ENCODE data around the gene CATSPER4.

Gene CATSPER4

GRCh38 chr1:26168410-26169197 is 21.8 kb upstream of the CATSPER4 start, which contains the start of gene C1orf232:
Gene C1orf232, minus strand, starts transcription at chr1:26168963. Its CDS starts 464 bp downstream, at chr1:26168499.
- Histone ChIP-seq H3K4me3 (peak within 1 kb of the TSS; percentile 80), H3K27ac (peak within 1 kb of the TSS; percentile 64 to 79), H3K9me3 (no peaks in the 10 kb centered on the region), H3K27me3 (no peaks in the 10 kb centered on the region), H3K4me1 (peaks cover 0 to 32% (median 22%) of the 10 kb centered on the region in 4 donors), H3K36me3 (peaks cover 0 to 4% (median 0%) of the 10 kb centered on the region in 3 donors)
- no peak for DNase-seq
- TF ChIP-seq CTCF (IDR thresholded peaks at IDR 0.05), result no peak
- intact Hi-C loops (cut with DNase I; ENCODE audit: low total_unique reads), result loop anchor here (1.0 kb wide), 1 partner anchor 22 kb away; no protein-coding TSS in a partner anchor

GRCh38 chr1:26169198-26169554 is 21.2 kb upstream of the CATSPER4 start:
- Histone ChIP-seq H3K27ac (peak overlapping the region; percentile 64 to 79), H3K4me3 (peak overlapping the region; percentile 80), H3K36me3 (peaks cover 0 to 4% (median 0%) of the 10 kb centered on the region in 3 donors), H3K27me3 (no peaks in the 10 kb centered on the region), H3K4me1 (peaks cover 0 to 26% (median 17%) of the 10 kb centered on the region in 4 donors), H3K9me3 (no peaks in the 10 kb centered on the region)
- intact Hi-C loops (cut with DNase I; ENCODE audit: low total_unique reads), result loop anchor here (1.0 kb wide), 1 partner anchor 23 kb away; no protein-coding TSS in a partner anchor
- no peak for DNase-seq
- no peak for TF ChIP-seq CTCF (IDR thresholded peaks at IDR 0.05)

GRCh38 chr1:26169669-26170471 is 20.5 kb upstream of the CATSPER4 start, which contains the start of gene ZNF593:
Gene ZNF593, plus strand, starts transcription at chr1:26169908. Its CDS starts 76 bp downstream, at chr1:26169984.
- intact Hi-C loops (cut with DNase I; ENCODE audit: low total_unique reads), result loop anchor here (1.0 to 5.0 kb wide), 2 partner anchors 24 to 57 kb away; no protein-coding TSS in a partner anchor
- DNase-seq, result peak; percentile 87 to 93

GRCh38 chr1:26170472-26170821 is 20.0 kb upstream of the CATSPER4 start:
- intact Hi-C loops (cut with DNase I; ENCODE audit: low total_unique reads), result loop anchor here (5.0 kb wide), 1 partner anchor 57 kb away; no protein-coding TSS in a partner anchor
- no peak for TF ChIP-seq CTCF (IDR thresholded peaks at IDR 0.05)
- DNase-seq, result no peak
- Histone ChIP-seq H3K4me3 (peak overlapping the region; percentile 80), H3K27ac (peak overlapping the region; percentile 64 to 79), H3K36me3 (peaks cover 0 to 4% (median 0%) of the 10 kb centered on the region in 3 donors), H3K27me3 (no peaks in the 10 kb centered on the region), H3K9me3 (no peaks in the 10 kb centered on the region), H3K4me1 (peaks cover 0 to 21% (median 14%) of the 10 kb centered on the region in 4 donors)

More at GRCh38 chr1:26169669-26170471, 20.5 kb upstream of the CATSPER4 start, which contains the start of gene ZNF593:
- peak within 1 kb of the TSS; percentile 64 to 79 for H3K27ac ChIP-seq
- peaks cover 0 to 4% (median 0%) of the 10 kb centered on the region in 3 donors for H3K36me3 ChIP-seq
- no peaks in the 10 kb centered on the region for H3K27me3 ChIP-seq
- H3K4me1 ChIP-seq, result peaks cover 0 to 21% (median 14%) of the 10 kb centered on the region in 4 donors
- H3K9me3 ChIP-seq, result no peaks in the 10 kb centered on the region
- peak; percentile 89 to 94 for TF ChIP-seq CTCF (IDR thresholded peaks at IDR 0.05)
- peak within 1 kb of the TSS; percentile 80 for H3K4me3 ChIP-seq
